Stimulated activated CD8-positive, alpha-beta memory T cell treated with anti-CD3 and anti-CD28 coated beads, Interleukin-4, amount 100 ng/mL, for 4 hours (primary cell): Measurements from ENCODE around the gene NRK.
"Not testable (repeated sequence)": the region's sequence is repeated elsewhere in the genome, so short reads cannot be mapped to it uniquely, and the experiment has no call there.

Experiments
- DNase-seq, 2 donors: peaks; one replicate each; pipeline ENCODE4 v3.0.0-alpha.2; 2020; ENCODE audit warnings: low read depth in 2 of 2, low spot score in 1 of 2

The NRK gene

GRCh38 chrX:105822138-105823091, at the start of gene NRK:
Gene NRK (plus strand): TSS chrX:105822539. CDS start chrX:105822846, 307 bp downstream.
- no peak for DNase-seq

- no peak for DNase-seq
These were observed 48.5 kb upstream of the NRK start for GRCh38 chrX:105773801-105774200.

GRCh38 chrX:105775679-105776078, 46.7 kb upstream of the NRK start:
- DNase-seq: no peak

GRCh38 chrX:105781804-105782203, 40.5 kb upstream of the NRK start:
- no peak for DNase-seq

- DNase-seq: not testable (repeated sequence)
These were observed 25.5 kb upstream of the NRK start for GRCh38 chrX:105796877-105797276.

- DNase-seq: no peak
These were observed 18.4 kb upstream of the NRK start for GRCh38 chrX:105803891-105804290.

- not testable (repeated sequence) for DNase-seq
These were observed 16.7 kb upstream of the NRK start for GRCh38 chrX:105805655-105806054.

- no peak for DNase-seq
These were observed 5.8 kb upstream of the NRK start for GRCh38 chrX:105816517-105816916.

GRCh38 chrX:105820247-105820646, 2.1 kb upstream of the NRK start:
- DNase-seq: no peak

GRCh38 chrX:105821471-105822121, 743 bp upstream of the NRK start:
- DNase-seq: no peak

- DNase-seq: no peak
These were observed 735 bp downstream of the NRK start for GRCh38 chrX:105823092-105823455.

GRCh38 chrX:105829011-105829410, 6.7 kb downstream of the NRK start:
- DNase-seq: no peak

- no peak for DNase-seq
These were observed 14.9 kb downstream of the NRK start for GRCh38 chrX:105837232-105837631.

- no peak for DNase-seq
These were observed 23.3 kb downstream of the NRK start for GRCh38 chrX:105845631-105846030.

GRCh38 chrX:105850100-105850499, 27.8 kb downstream of the NRK start:
- DNase-seq: not testable (repeated sequence)

GRCh38 chrX:105865709-105866108, 43.4 kb downstream of the NRK start:
- no peak for DNase-seq

- DNase-seq: no peak
These were observed 47.4 kb downstream of the NRK start for GRCh38 chrX:105869701-105870100.

- no peak for DNase-seq
These were observed 48.1 kb downstream of the NRK start for GRCh38 chrX:105870445-105870844.

- DNase-seq: no peak
These were observed 50.6 kb downstream of the NRK start for GRCh38 chrX:105872941-105873340.

- no peak for DNase-seq
These were observed 52.5 kb downstream of the NRK start for GRCh38 chrX:105874790-105875189.

- no peak for DNase-seq
These were observed 54.3 kb downstream of the NRK start for GRCh38 chrX:105876658-105877057.

GRCh38 chrX:105880491-105880890, 58.2 kb downstream of the NRK start:
- DNase-seq: no peak
